Esophagus squamous epithelium (tissue), 4 donors: ENCODE data around the gene PRPF31.

Experiments
- CTCF ChIP-seq, 6 experiments: fragments of 450-650 bp in 4 of 6; fragments of 200-600 bp in 2 of 6; sonication (generic) in 2 of 6; IDR thresholded peaks; one replicate each; pipeline ENCODE4 v1.5.1; 2016 to 2019; ENCODE audit warnings: antibody characterized with exemption in 6 of 6, mild to moderate bottlenecking in 4 of 6, moderate library complexity in 4 of 6
- POLR2A ChIP-seq, 4 donors: fragments of 450-650 bp; IDR thresholded peaks; one replicate each; pipeline ENCODE4 v1.6.1; 2017; ENCODE audit warnings: antibody characterized with exemption in 4 of 4, mild to moderate bottlenecking in 4 of 4, moderate library complexity in 3 of 4

- TF ChIP-seq CTCF (IDR thresholded peaks at IDR 0.05) = no peak
- no peak for TF ChIP-seq POLR2A (IDR thresholded peaks at IDR 0.05)
Measured at GRCh38 chr19:54136086-54136863, 20.7 kb downstream of the PRPF31 start.
